T-helper 1 cell treated with Interleukin-12 subunit alpha and Interleukin-12 subunit beta and Interleukin-4 antibody, amounts not matched to agents 30 μg/mL and 1 μg/mL, for 36 hours (primary cell): ENCODE measurements around the gene SLC16A2.
"Not testable (repeated sequence)": the region's sequence is repeated elsewhere in the genome, so short reads cannot be mapped to it uniquely, and the experiment has no call there.

Source experiments
- H3K27ac Mint-ChIP-seq: one replicate; pipeline ENCODE4 v1.8.0; 2021; ENCODE audit warnings: mild to moderate bottlenecking, mixed read lengths
- H3K27me3 Mint-ChIP-seq: one replicate; pipeline ENCODE4 v1.8.0; 2021; ENCODE audit warnings: low read depth, mixed read lengths
- H3K36me3 Mint-ChIP-seq: one replicate; pipeline ENCODE4 v1.8.0; 2021; ENCODE audit warnings: low read depth, mixed read lengths
- H3K4me1 Mint-ChIP-seq: one replicate; pipeline ENCODE4 v1.8.0; 2021; ENCODE audit warnings: low read depth, mixed read lengths
- H3K4me3 Mint-ChIP-seq: one replicate; pipeline ENCODE4 v1.8.0; 2021; ENCODE audit warnings: mild to moderate bottlenecking, moderate library complexity, mixed read lengths
- H3K9me3 Mint-ChIP-seq: one replicate; pipeline ENCODE4 v1.8.0; 2021; ENCODE audit warnings: mixed read lengths

SLC16A2 gene

GRCh38 chrX:74453178-74453577 lies 31.9 kb downstream of the SLC16A2 start:
- Mint-ChIP-seq H3K9me3 (no peaks in the 10 kb centered on the region), H3K36me3 (no peaks in the 10 kb centered on the region), H3K27me3 (no peaks in the 10 kb centered on the region), H3K4me3 (no peak overlapping the region), H3K27ac (no peak overlapping the region), H3K4me1 (no peaks in the 10 kb centered on the region)

GRCh38 chrX:74454233-74454632 lies 32.9 kb downstream of the SLC16A2 start:
- H3K4me3 Mint-ChIP-seq, H3K4me1 Mint-ChIP-seq, H3K27me3 Mint-ChIP-seq, H3K36me3 Mint-ChIP-seq, H3K9me3 Mint-ChIP-seq, H3K27ac Mint-ChIP-seq: not testable (repeated sequence)

- H3K27me3 Mint-ChIP-seq: no peaks in the 10 kb centered on the region
Measured at GRCh38 chrX:74458736-74459135, 37.4 kb downstream of the SLC16A2 start.

GRCh38 chrX:74461384-74461783 lies 40.1 kb downstream of the SLC16A2 start:
- Mint-ChIP-seq H3K4me3 (no peak overlapping the region), H3K27ac (no peak overlapping the region), H3K9me3 (no peaks in the 10 kb centered on the region), H3K4me1 (no peaks in the 10 kb centered on the region), H3K36me3 (no peaks in the 10 kb centered on the region), H3K27me3 (no peaks in the 10 kb centered on the region)

More at GRCh38 chrX:74458736-74459135, 37.4 kb downstream of the SLC16A2 start:
- no peaks in the 10 kb centered on the region for H3K4me1 Mint-ChIP-seq
- no peak overlapping the region for H3K4me3 Mint-ChIP-seq
- H3K9me3 Mint-ChIP-seq: no peaks in the 10 kb centered on the region
- H3K36me3 Mint-ChIP-seq: no peaks in the 10 kb centered on the region
- no peak overlapping the region for H3K27ac Mint-ChIP-seq

GRCh38 chrX:74464722-74465121 lies 43.4 kb downstream of the SLC16A2 start:
- Mint-ChIP-seq H3K4me3 (no peak overlapping the region), H3K27me3 (no peaks in the 10 kb centered on the region), H3K36me3 (no peaks in the 10 kb centered on the region), H3K27ac (no peak overlapping the region), H3K4me1 (no peaks in the 10 kb centered on the region), H3K9me3 (no peaks in the 10 kb centered on the region)

GRCh38 chrX:74465424-74465823 lies 44.1 kb downstream of the SLC16A2 start:
- Mint-ChIP-seq H3K9me3 (no peaks in the 10 kb centered on the region), H3K27ac (no peak overlapping the region), H3K36me3 (no peaks in the 10 kb centered on the region), H3K4me1 (no peaks in the 10 kb centered on the region), H3K4me3 (no peak overlapping the region), H3K27me3 (no peaks in the 10 kb centered on the region)

GRCh38 chrX:74467656-74468055 lies 46.4 kb downstream of the SLC16A2 start:
- H3K9me3 Mint-ChIP-seq: no peaks in the 10 kb centered on the region
- no peaks in the 10 kb centered on the region for H3K4me1 Mint-ChIP-seq
- H3K27ac Mint-ChIP-seq: no peak overlapping the region
- no peaks in the 10 kb centered on the region for H3K36me3 Mint-ChIP-seq
- no peaks in the 10 kb centered on the region for H3K27me3 Mint-ChIP-seq
- H3K4me3 Mint-ChIP-seq: no peak overlapping the region

- H3K4me3 Mint-ChIP-seq, H3K36me3 Mint-ChIP-seq, H3K4me1 Mint-ChIP-seq, H3K27ac Mint-ChIP-seq, H3K9me3 Mint-ChIP-seq, H3K27me3 Mint-ChIP-seq: not testable (repeated sequence)
Measured at GRCh38 chrX:74473116-74473515, 51.8 kb downstream of the SLC16A2 start.

- Mint-ChIP-seq H3K27me3 (no peaks in the 10 kb centered on the region), H3K27ac (no peak overlapping the region), H3K4me3 (no peak overlapping the region), H3K4me1 (no peaks in the 10 kb centered on the region), H3K9me3 (no peaks in the 10 kb centered on the region), H3K36me3 (no peaks in the 10 kb centered on the region)
Measured at GRCh38 chrX:74490247-74490646, 69.0 kb downstream of the SLC16A2 start.

- H3K9me3 Mint-ChIP-seq: no peaks in the 10 kb centered on the region
- H3K4me1 Mint-ChIP-seq: no peaks in the 10 kb centered on the region
- no peaks in the 10 kb centered on the region for H3K27me3 Mint-ChIP-seq
- H3K4me3 Mint-ChIP-seq: no peak overlapping the region
- H3K36me3 Mint-ChIP-seq: no peaks in the 10 kb centered on the region
- no peak overlapping the region for H3K27ac Mint-ChIP-seq
Measured at GRCh38 chrX:74492720-74493201, 71.5 kb downstream of the SLC16A2 start.

GRCh38 chrX:74493806-74494205 lies 72.5 kb downstream of the SLC16A2 start:
- Mint-ChIP-seq H3K27me3 (no peaks in the 10 kb centered on the region), H3K4me1 (no peaks in the 10 kb centered on the region), H3K4me3 (no peak overlapping the region), H3K36me3 (no peaks in the 10 kb centered on the region), H3K9me3 (no peaks in the 10 kb centered on the region), H3K27ac (no peak overlapping the region)

GRCh38 chrX:74498924-74499323 lies 77.6 kb downstream of the SLC16A2 start:
- Mint-ChIP-seq H3K27ac (no peak overlapping the region), H3K27me3 (no peaks in the 10 kb centered on the region), H3K9me3 (no peaks in the 10 kb centered on the region), H3K4me3 (no peak overlapping the region), H3K4me1 (no peaks in the 10 kb centered on the region), H3K36me3 (no peaks in the 10 kb centered on the region)

- Mint-ChIP-seq H3K4me3 (no peak overlapping the region), H3K27me3 (no peaks in the 10 kb centered on the region), H3K27ac (no peak overlapping the region), H3K4me1 (no peaks in the 10 kb centered on the region), H3K9me3 (no peaks in the 10 kb centered on the region), H3K36me3 (no peaks in the 10 kb centered on the region)
Measured at GRCh38 chrX:74500067-74500466, 78.8 kb downstream of the SLC16A2 start.

GRCh38 chrX:74500555-74500954 lies 79.3 kb downstream of the SLC16A2 start:
- no peaks in the 10 kb centered on the region for H3K27me3 Mint-ChIP-seq
- H3K4me3 Mint-ChIP-seq: no peak overlapping the region
- H3K9me3 Mint-ChIP-seq: no peaks in the 10 kb centered on the region
- H3K27ac Mint-ChIP-seq: no peak overlapping the region
- H3K36me3 Mint-ChIP-seq: no peaks in the 10 kb centered on the region
- H3K4me1 Mint-ChIP-seq: no peaks in the 10 kb centered on the region

GRCh38 chrX:74505437-74505836 lies 84.1 kb downstream of the SLC16A2 start:
- H3K4me1 Mint-ChIP-seq: no peaks in the 10 kb centered on the region
- H3K27me3 Mint-ChIP-seq: no peaks in the 10 kb centered on the region
- no peak overlapping the region for H3K27ac Mint-ChIP-seq
- no peaks in the 10 kb centered on the region for H3K36me3 Mint-ChIP-seq
- H3K4me3 Mint-ChIP-seq: no peak overlapping the region
- H3K9me3 Mint-ChIP-seq: no peaks in the 10 kb centered on the region
